Stimulated activated CD4-positive, alpha-beta T cell treated with anti-CD3 and anti-CD28 coated beads, Interleukin-1b, Interleukin-23, amount 100 ng/mL, for 48 hours (primary cell): Measurements from ENCODE around the gene CDH23.
A peak's percentile ranks its signal among the peaks of the same experiment; 100 is the strongest.

Experiments used
- DNase-seq: peaks from one replicate; pipeline ENCODE4 v3.0.0-alpha.2; 2020

Gene CDH23

GRCh38 chr10:71675295-71675970 is 278.7 kb downstream of the CDH23 start:
- no peak for DNase-seq

- DNase-seq = no peak
These were observed 280.5 kb downstream of the CDH23 start for GRCh38 chr10:71677261-71677660.

DNA sequence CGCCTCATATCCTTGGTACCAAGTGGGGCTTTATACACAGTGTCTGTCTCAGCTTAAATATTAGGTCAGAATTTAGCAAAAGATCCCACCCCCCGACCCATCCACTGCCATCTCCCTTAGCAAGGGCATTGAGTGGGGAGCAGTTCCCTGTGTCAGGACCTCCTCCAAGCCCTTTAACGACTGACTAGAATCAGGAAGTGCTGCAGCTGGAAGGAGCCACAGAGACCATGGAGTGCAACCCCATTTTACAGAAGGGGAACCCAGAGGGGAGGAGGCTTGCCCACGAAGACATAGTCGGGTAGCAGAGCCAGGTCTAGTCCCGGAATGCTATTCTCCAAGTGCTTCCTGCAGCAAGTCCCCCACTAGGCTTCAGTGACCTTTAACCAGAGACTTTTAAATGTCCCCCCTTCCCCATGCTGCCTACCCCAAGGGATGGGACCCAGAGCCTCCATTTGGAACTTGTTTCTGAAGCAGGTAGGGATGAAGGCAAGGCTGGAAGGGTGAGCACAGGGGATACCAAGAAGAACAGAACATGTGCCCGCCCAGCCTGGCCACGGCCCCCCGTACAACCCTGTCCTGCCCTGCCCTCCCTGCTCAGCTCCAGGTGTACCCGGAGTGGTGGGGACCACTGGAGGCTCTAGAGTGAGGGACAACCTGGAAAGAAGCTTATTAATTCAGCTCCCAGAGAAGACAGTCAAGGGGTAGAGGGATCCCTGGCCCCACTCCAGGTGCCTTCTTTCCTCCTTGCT is 281.5 kb downstream of the CDH23 start:
- DNase-seq = no peak

- DNase-seq = no peak
These were observed 282.7 kb downstream of the CDH23 start for GRCh38 chr10:71679425-71679824.

GRCh38 chr10:71681977-71682376 is 285.3 kb downstream of the CDH23 start:
- no peak for DNase-seq

- DNase-seq = no peak
These were observed 286.6 kb downstream of the CDH23 start for GRCh38 chr10:71683301-71683700.

GRCh38 chr10:71684356-71685173 is 287.8 kb downstream of the CDH23 start:
- peak; percentile 24 for DNase-seq

- DNase-seq = no peak
These were observed 289.0 kb downstream of the CDH23 start for GRCh38 chr10:71685554-71686232.

DNA sequence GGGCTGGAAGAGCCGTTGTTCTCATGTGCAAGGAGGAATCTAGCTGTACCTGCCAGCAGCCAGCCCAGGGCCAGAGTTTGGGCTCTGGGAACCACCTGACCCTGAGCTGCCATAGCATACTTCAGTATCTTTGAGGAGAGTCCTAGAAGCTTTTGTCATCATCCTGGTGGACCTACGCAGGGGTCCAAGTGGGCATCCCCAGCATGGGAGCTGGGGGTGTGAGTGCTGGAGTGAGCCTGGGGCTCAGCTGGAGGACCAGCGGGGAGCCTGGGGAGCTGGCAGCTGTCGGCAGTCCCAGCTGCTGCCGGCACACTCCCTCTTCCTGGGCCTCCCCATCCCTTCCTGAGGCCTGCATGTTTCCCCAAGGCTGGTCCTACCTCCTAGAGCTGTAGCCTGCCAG is 290.4 kb downstream of the CDH23 start:
- DNase-seq = no peak

- no peak for DNase-seq
These were observed 290.8 kb downstream of the CDH23 start for GRCh38 chr10:71687480-71687879.

DNA sequence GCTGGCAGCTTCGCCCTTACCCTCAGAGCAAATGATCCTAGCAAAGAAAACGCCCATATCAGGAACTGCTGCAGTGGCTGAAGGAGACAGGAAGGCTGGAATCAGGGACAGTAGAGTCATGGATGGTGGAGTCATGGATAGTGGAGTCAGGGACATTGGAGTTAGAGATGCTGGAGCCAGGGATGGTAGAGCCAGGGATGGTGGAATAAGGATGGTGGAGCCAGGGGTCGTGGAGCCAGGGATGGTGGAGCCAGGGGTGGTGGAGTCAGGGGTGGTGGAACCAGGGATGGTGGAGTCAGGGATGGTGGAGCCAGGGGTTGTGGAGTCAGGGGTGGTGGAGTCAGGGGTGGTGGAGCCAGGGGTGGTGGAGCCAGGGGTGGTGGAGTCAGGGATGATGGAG is 291.5 kb downstream of the CDH23 start:
- DNase-seq = no peak

DNA sequence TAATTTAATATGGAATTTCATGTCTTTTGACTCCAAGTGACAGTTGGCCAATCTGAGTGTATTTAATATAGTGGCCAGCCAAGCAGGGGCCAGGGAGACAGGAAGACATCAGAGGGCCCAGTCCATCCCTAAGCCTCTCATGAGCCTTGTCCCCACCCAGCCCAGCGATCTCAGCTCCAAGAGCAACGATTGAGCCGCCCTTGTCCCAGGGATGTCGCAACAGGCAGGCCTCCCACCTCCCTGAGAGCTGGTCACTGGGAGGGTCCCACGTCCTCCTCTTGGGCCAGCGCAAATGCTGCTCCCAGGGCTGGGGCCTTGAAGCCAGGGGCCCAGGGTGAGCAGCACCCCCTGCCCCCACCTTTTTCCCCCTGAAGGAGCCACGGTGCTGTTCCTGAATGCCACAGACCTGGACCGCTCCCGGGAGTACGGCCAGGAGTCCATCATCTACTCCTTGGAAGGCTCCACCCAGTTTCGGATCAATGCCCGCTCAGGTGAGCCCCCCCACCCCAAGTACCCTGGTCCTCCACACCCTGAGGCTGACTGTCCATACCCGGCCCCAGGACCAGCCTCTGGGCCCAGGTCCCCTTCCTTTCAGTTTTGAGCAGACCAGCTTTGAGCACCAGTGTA is 293.5 kb downstream of the CDH23 start:
- DNase-seq = no peak

- DNase-seq = no peak
These were observed 294.7 kb downstream of the CDH23 start for GRCh38 chr10:71691405-71691804.

- no peak for DNase-seq
These were observed 296.0 kb downstream of the CDH23 start for GRCh38 chr10:71692598-71693306.

DNA sequence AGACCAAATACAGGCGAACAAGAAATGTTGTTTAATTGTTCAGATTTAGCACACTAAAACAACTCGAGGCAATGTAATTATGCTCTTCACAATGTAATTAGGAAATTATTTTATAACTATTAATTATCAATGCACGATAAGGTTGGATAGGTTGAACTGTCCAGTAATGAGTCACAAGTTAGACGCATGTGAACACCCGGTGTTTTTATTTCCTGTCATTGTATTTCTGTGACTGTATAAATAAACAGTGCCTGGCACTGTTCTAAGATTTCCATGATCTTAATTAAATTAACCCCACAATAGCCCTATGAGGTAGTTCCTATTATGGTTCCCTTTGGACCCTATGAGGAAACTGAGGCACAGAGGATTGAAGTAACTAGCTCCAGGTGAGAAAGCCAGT is 296.7 kb downstream of the CDH23 start:
- no peak for DNase-seq

DNA sequence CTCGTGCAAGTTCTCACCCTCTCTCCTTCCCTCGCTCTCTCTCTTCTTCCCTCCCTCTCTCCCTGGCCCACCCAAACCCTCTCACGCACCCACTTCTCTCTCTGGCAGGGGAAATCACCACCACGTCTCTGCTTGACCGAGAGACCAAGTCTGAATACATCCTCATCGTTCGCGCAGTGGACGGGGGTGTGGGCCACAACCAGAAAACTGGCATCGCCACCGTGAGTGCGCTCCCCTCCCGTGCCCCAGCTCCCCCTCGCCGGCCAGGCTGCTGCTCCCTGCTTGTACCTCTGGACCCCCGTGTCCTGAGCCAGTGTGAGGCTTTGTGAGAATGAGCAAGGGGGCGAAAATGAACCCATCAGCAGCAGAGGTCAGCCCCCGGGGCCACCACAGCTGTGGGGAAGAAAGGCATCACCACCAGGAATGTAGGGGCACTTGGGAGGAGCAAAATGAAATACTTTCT is 297.4 kb downstream of the CDH23 start:
- no peak for DNase-seq

DNA sequence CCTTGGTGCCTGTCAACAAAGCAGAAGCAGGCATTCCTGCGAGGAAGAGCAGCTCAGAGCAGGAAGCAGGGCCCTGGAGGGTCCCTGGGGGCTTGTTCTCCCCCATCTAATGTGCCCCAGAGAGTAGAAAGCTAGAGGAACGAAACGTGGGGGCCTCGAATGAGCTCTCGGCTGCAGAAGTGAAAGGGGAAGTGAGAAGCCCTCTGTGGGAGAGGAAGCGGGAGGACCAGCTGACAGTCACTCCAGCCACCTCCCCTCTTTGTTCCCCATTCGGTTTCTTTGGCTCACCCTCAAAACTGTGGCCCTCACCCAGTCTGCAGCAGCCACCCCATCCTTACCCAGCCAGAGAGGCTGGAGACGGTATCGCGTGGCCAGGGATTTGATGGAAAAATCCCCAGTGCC is 297.8 kb downstream of the CDH23 start:
- no peak for DNase-seq

- DNase-seq = no peak
These were observed 299.1 kb downstream of the CDH23 start for GRCh38 chr10:71695502-71696476.

DNA sequence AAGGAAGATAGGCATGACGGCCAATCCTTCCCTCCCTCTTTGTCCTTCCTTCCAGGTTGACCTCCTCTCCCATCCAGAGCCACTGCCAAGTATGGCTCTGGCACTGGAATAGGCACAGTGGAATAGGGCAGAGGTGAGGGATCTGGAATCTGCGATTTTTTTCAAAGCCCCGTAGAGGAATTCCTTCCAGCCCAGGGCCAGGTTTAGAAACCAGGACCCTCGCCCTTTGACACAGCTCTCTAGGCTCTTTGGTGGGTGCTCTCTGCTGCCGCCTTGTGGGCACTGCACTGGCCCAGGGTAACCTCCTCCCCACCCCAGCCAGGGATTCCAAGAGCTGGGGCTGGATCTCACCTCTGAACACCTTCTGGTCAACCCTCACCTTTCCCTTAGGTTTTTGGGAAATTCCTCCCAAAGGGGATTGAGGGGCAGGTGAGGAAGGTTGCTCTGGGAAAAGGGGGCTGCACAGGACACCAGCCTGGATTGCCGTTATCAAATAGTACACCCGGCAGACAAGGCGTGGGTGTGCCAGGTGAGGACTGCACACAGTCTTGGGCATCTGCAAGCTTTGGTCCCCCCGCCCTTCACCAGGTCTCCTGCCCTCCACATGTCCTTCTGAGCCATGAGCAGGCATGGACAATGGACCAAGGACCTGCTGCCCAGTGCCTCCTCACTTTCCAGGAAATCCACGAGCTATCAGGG is 300.1 kb downstream of the CDH23 start:
- peak; percentile 67 for DNase-seq
